Aorta (tissue), 5 donors: ENCODE measurements around the gene TMEM19. TPM values are rescaled to one million over a fixed set of nuclear protein-coding genes. Genes with fewer than 3 reads are reported as not detected.

Experiments
- ATAC-seq: fragments of 200-7000 bp; cut with Tn5 transposase; one replicate; pipeline ENCODE4 v1.9.1; 2022; ENCODE audit warnings: moderate library complexity; ENCODE audit not compliant: low FRiP score
- DNase-seq, 2 donors: peaks; one replicate each; pipeline ENCODE4 v3.0.0-alpha.2; 2020
- H3K27ac ChIP-seq, 2 donors: one replicate each; pipeline ENCODE4 v1.5.1; 2013; ENCODE audit warnings: low read length in 2 of 2, mild to moderate bottlenecking in 2 of 2, moderate library complexity in 2 of 2, control low read depth in 1 of 2, inconsistent platforms in 1 of 2, low read depth in 1 of 2
- H3K27me3 ChIP-seq, 2 donors: one replicate each; pipeline ENCODE4 v1.6.1; 2013; ENCODE audit warnings: control low read depth in 1 of 2, low read length in 1 of 2, mild to moderate bottlenecking in 1 of 2, moderate library complexity in 1 of 2; ENCODE audit not compliant: insufficient read depth in 2 of 2, control insufficient read depth in 1 of 2
- H3K36me3 ChIP-seq, 2 donors: one replicate each; pipeline ENCODE4 v1.6.1; 2013; ENCODE audit warnings: control low read depth in 1 of 2, low read length in 1 of 2, mild to moderate bottlenecking in 1 of 2; ENCODE audit not compliant: insufficient read depth in 2 of 2, control insufficient read depth in 1 of 2
- H3K4me1 ChIP-seq, 2 donors: one replicate each; pipeline ENCODE4 v1.6.1; 2013; ENCODE audit warnings: low read length in 2 of 2, control low read depth in 1 of 2, mild to moderate bottlenecking in 1 of 2, moderate library complexity in 1 of 2; ENCODE audit not compliant: insufficient read depth in 2 of 2, control insufficient read depth in 1 of 2
- H3K4me3 ChIP-seq, 2 donors: one replicate each; pipeline ENCODE4 v1.5.1; 2013; ENCODE audit warnings: low read length in 2 of 2, control low read depth in 1 of 2, mild to moderate bottlenecking in 1 of 2
- H3K9me3 ChIP-seq: one replicate; pipeline ENCODE4 v1.6.1; 2013; ENCODE audit warnings: mild to moderate bottlenecking, low read length; ENCODE audit not compliant: control insufficient read depth
- WGBS, 2 donors: extraction: QIAGEN DNeasy Blood & Tissue Kit; methylation state at CpG; one replicate each; pipeline ENCODE4 v1.1.7; 2013; 5-methylcytosine and 5-hydroxymethylcytosine counted together
- intact Hi-C, 2 donors: fragments of 100-400 bp; cut with DNase I; formaldehyde crosslinking; loops; one replicate each; pipeline versions ENCODE4 v1.14.2 to v1.15.0; 2022
- long read RNA-seq, 2 donors: library from polyadenylated mRNA; unstranded; transcript quantifications; one replicate each; pipeline ENCODE4 v2.0.0, GENCODE V29; 2020 to 2021
- polyA plus RNA-seq, 2 donors: library from polyadenylated mRNA; stranded (reverse); fragments of 200-250 nt; gene quantifications; one replicate each; pipeline ENCODE4 v1.2.3, GENCODE V29; 2013
- total RNA-seq, 2 donors: library from RNA; stranded (reverse); fragmentation: NEBNext Ultra II Directional; extraction: Animal tissue kit (Norgen Biotek cat#: 25700); gene quantifications; one replicate each; pipeline ENCODE4 v1.2.1, GENCODE V29; 2021
- donor health status: healthy with polysubstance abuse.
- donor health status: Bipolar disorder and iron deficiency.
- donor health status: DM: no; HTN: no; CAD: no.
- donor health status: DM: no; HTN: no; CAD: no.
- donor health status: DM: yes; HTN: yes; CAD: no.

The TMEM19 gene
- total RNA-seq (10 to 100 TPM; 17.6 to 22.8 TPM), polyA plus RNA-seq (10 to 100 TPM; 13.6 to 13.9 TPM)
- long read RNA-seq, donor 1, full-length matches to known transcripts: 21 of 33 reads
- long read RNA-seq, donor 1, partial matches to known transcripts: 3 of 33 reads
- long read RNA-seq, donor 1, other reads (novel, unspliced or antisense): 9 of 33 reads
- long read RNA-seq, donor 2, full-length matches to known transcripts: 8 of 14 reads
- long read RNA-seq, donor 2, partial matches to known transcripts: 0 of 14 reads
- long read RNA-seq, donor 2, other reads (novel, unspliced or antisense): 6 of 14 reads

GRCh38 chr12:71685914-71686657 is at the start of gene TMEM19:
TSS of gene TMEM19 (plus strand) at chr12:71686082. CDS start at chr12:71686681, 599 bp downstream.
- H3K4me3 ChIP-seq: peak within 1 kb of the TSS; percentile 34 to 73
- WGBS, 2 donors: 0% methylated on average over 58 to 63 of the region's 63 CpGs
- DNase-seq (peak; percentile 95 to 97), ATAC-seq (peak; percentile 99)
- H3K36me3 ChIP-seq: no peaks in the 10 kb centered on the region
- intact Hi-C loops: loop anchor here (1.0 to 10.0 kb wide), 4 partner anchors 21 to 159 kb away; partner anchors contain the start of genes THAP2 (in 2 of the 2) and RAB21 (in 1 of the 2)
- peaks cover 0 to 4% of the 10 kb centered on the region in 2 donors for H3K4me1 ChIP-seq
- H3K27ac ChIP-seq: peak within 1 kb of the TSS in 1 of 2 donors; percentile 49
- no peaks in the 10 kb centered on the region for H3K27me3 ChIP-seq
- no peaks in the 10 kb centered on the region for H3K9me3 ChIP-seq

GRCh38 chr12:71636704-71637115 is 49.2 kb upstream of the TMEM19 start:
- ATAC-seq: peak; percentile 64
- H3K4me3 ChIP-seq: no peak overlapping the region
- no peak for DNase-seq
- H3K27me3 ChIP-seq: no peaks in the 10 kb centered on the region
- peaks cover 0 to 2% of the 10 kb centered on the region in 2 donors for H3K36me3 ChIP-seq
- 19% methylated on average over 3 of the region's 3 CpGs for WGBS, 2 donors
- intact Hi-C loops: loop anchor here (5.0 kb wide), 1 partner anchor 219 kb away; no protein-coding TSS in a partner anchor
- H3K9me3 ChIP-seq: no peaks in the 10 kb centered on the region
- H3K4me1 ChIP-seq: no peaks in the 10 kb centered on the region
- no peak overlapping the region for H3K27ac ChIP-seq

GRCh38 chr12:71638499-71638898 is 47.4 kb upstream of the TMEM19 start:
- Histone ChIP-seq H3K27ac (no peak overlapping the region), H3K27me3 (no peaks in the 10 kb centered on the region), H3K9me3 (no peaks in the 10 kb centered on the region), H3K4me1 (no peaks in the 10 kb centered on the region), H3K4me3 (no peak overlapping the region), H3K36me3 (peaks cover 0 to 4% of the 10 kb centered on the region in 2 donors)
- intact Hi-C loops: loop anchor here (5.0 kb wide), 1 partner anchor 221 kb away; no protein-coding TSS in a partner anchor
- ATAC-seq (no peak), DNase-seq (no peak)

GRCh38 chr12:71639341-71639760 is 46.5 kb upstream of the TMEM19 start:
- Histone ChIP-seq H3K9me3 (no peaks in the 10 kb centered on the region), H3K36me3 (peaks cover 0 to 4% of the 10 kb centered on the region in 2 donors), H3K27me3 (no peaks in the 10 kb centered on the region), H3K27ac (no peak overlapping the region), H3K4me1 (no peaks in the 10 kb centered on the region), H3K4me3 (no peak overlapping the region)
- intact Hi-C loops: loop anchor here (5.0 kb wide), 1 partner anchor 222 kb away; no protein-coding TSS in a partner anchor
- DNase-seq (no peak), ATAC-seq (no peak)
- 59 to 65% methylated on average over 2 of the region's 2 CpGs for WGBS, 2 donors

- no peaks in the 10 kb centered on the region for H3K27me3 ChIP-seq
- no peak overlapping the region for H3K27ac ChIP-seq
- 88 to 92% methylated on average over 2 of the region's 2 CpGs for WGBS, 2 donors
- no peaks in the 10 kb centered on the region for H3K4me1 ChIP-seq
- DNase-seq: peak in 1 of 2 donors; percentile 55
- no peak for ATAC-seq
- peaks cover 0 to 4% of the 10 kb centered on the region in 2 donors for H3K36me3 ChIP-seq
- H3K4me3 ChIP-seq: no peak overlapping the region
- no peaks in the 10 kb centered on the region for H3K9me3 ChIP-seq
- intact Hi-C loops: loop anchor here in 1 of 2 donors (10.0 kb wide), 1 partner anchor 104 kb away; no protein-coding TSS in a partner anchor
Measured at GRCh38 chr12:71640316-71640715, 45.6 kb upstream of the TMEM19 start.

- no peak overlapping the region for H3K4me3 ChIP-seq
- H3K36me3 ChIP-seq: peaks cover 0 to 4% of the 10 kb centered on the region in 2 donors
- no peak for DNase-seq
- no peaks in the 10 kb centered on the region for H3K4me1 ChIP-seq
- 59 to 64% methylated on average over 2 of the region's 2 CpGs for WGBS, 2 donors
- H3K27ac ChIP-seq: no peak overlapping the region
- no peak for ATAC-seq
- intact Hi-C loops: loop anchor here in 1 of 2 donors (10.0 kb wide), 1 partner anchor 103 kb away; no protein-coding TSS in a partner anchor
- H3K27me3 ChIP-seq: no peaks in the 10 kb centered on the region
- no peaks in the 10 kb centered on the region for H3K9me3 ChIP-seq
Measured at GRCh38 chr12:71641390-71641789, 44.5 kb upstream of the TMEM19 start.

- Histone ChIP-seq H3K4me3 (no peak overlapping the region), H3K4me1 (no peaks in the 10 kb centered on the region), H3K27ac (no peak overlapping the region), H3K27me3 (no peaks in the 10 kb centered on the region), H3K9me3 (no peaks in the 10 kb centered on the region), H3K36me3 (peaks cover 0 to 4% of the 10 kb centered on the region in 2 donors)
- intact Hi-C loops: loop anchor here in 1 of 2 donors (10.0 kb wide), 1 partner anchor 103 kb away; no protein-coding TSS in a partner anchor
- DNase-seq: no peak
- ATAC-seq: no peak
- WGBS, 2 donors: 81 to 89% methylated on average over 2 of the region's 2 CpGs
Measured at GRCh38 chr12:71642264-71642663, 43.6 kb upstream of the TMEM19 start.

- DNase-seq: no peak
- 84 to 89% methylated on average over 3 of the region's 3 CpGs for WGBS, 2 donors
- Histone ChIP-seq H3K4me3 (no peak overlapping the region), H3K27me3 (no peaks in the 10 kb centered on the region), H3K9me3 (no peaks in the 10 kb centered on the region), H3K4me1 (no peaks in the 10 kb centered on the region), H3K36me3 (peaks cover 0 to 2% of the 10 kb centered on the region in 2 donors), H3K27ac (no peak overlapping the region)
- intact Hi-C loops: loop anchor here in 1 of 2 donors (10.0 kb wide), 1 partner anchor 100 kb away; no protein-coding TSS in a partner anchor
- ATAC-seq: no peak
Measured at GRCh38 chr12:71645268-71645667, 40.6 kb upstream of the TMEM19 start.
